Peyer's patch (tissue), 4 donors: ENCODE results near the gene ZNF285. TPM values are rescaled to one million over a fixed set of nuclear protein-coding genes. Genes with fewer than 3 reads are reported as not detected.
A peak's percentile ranks its signal among the peaks of the same experiment; 100 is the strongest.
"Not testable (repeated sequence)": the region's sequence is repeated elsewhere in the genome, so short reads cannot be mapped to it uniquely, and the experiment has no call there.

Experiments used
- DNase-seq, 3 donors: peaks; one replicate each; pipeline ENCODE4 v3.0.0-alpha.2; 2017 to 2019
- H3K27ac ChIP-seq, 4 donors: fragments of 200-600 bp; sonication (generic); one replicate each; pipeline ENCODE4 v1.5.1; 2016 to 2019
- H3K27me3 ChIP-seq, 2 donors: fragments of 200-600 bp; sonication (generic); one replicate each; pipeline ENCODE4 v1.5.1; 2019
- H3K36me3 ChIP-seq, 3 donors: fragments of 200-600 bp; sonication (generic); one replicate each; pipeline ENCODE4 v1.5.1; 2016 to 2019
- H3K4me1 ChIP-seq, 4 donors: fragments of 200-600 bp; sonication (generic); one replicate each; pipeline ENCODE4 v1.5.1; 2016 to 2019
- H3K4me3 ChIP-seq, 4 donors: fragments of 200-600 bp; sonication (generic); 1 replicate in 3 of 4; 2 replicates in 1 of 4; pipeline ENCODE4 v1.5.1; 2016 to 2019; ENCODE audit warnings: mild to moderate bottlenecking in 1 of 4
- H3K9me3 ChIP-seq, 4 donors: fragments of 200-600 bp; sonication (generic); one replicate each; pipeline ENCODE4 v1.5.1; 2016 to 2019; ENCODE audit warnings: mild to moderate bottlenecking in 1 of 4
- CTCF ChIP-seq, 6 experiments: fragments of 450-650 bp in 4 of 6; fragments of 200-600 bp in 2 of 6; sonication (generic) in 1 of 6; IDR thresholded peaks; one replicate each; pipeline ENCODE4 v1.5.1; 2017 to 2019; ENCODE audit warnings: antibody characterized with exemption in 6 of 6, mild to moderate bottlenecking in 3 of 6, moderate library complexity in 1 of 6
- POLR2A ChIP-seq, 2 donors: fragments of 450-650 bp; IDR thresholded peaks; one replicate each; pipeline ENCODE4 v1.5.1; 2017; ENCODE audit warnings: antibody characterized with exemption in 2 of 2, mild to moderate bottlenecking in 2 of 2, moderate library complexity in 2 of 2
- total RNA-seq, 4 donors: library from RNA; depleted of rRNA; stranded (reverse); fragments of >200 nt; gene quantifications; one replicate each; pipeline ENCODE4 v1.1.0, GENCODE V29; 2016

The ZNF285 gene
- 1 to 10 TPM in 1 of 4 donors, under 1 TPM in 2, not detected in 1; 0.18 to 5.6 (median 0.47) TPM for total RNA-seq

GRCh38 chr19:44401139-44402115 lies at the start of gene ZNF285:
ZNF285 (minus strand) TSS chr19:44401608; CDS start chr19:44397213, 4,395 bp downstream.
- Histone ChIP-seq H3K36me3 (no peaks in the 10 kb centered on the region), H3K4me1 (no peaks in the 10 kb centered on the region), H3K4me3 (peak within 1 kb of the TSS; percentile 34 to 60 (median 48)), H3K27ac (no peak within 1 kb of the TSS), H3K27me3 (no peaks in the 10 kb centered on the region), H3K9me3 (peaks cover 0 to 11% (median 0%) of the 10 kb centered on the region in 4 donors)
- no peak for TF ChIP-seq POLR2A (IDR thresholded peaks at IDR 0.05)
- no peak for TF ChIP-seq CTCF (IDR thresholded peaks at IDR 0.05)
- DNase-seq = peak; percentile 65 to 91 (median 86)

GRCh38 chr19:44447916-44448674 lies 46.7 kb upstream of the ZNF285 start, which contains the start of gene ZNF229:
ZNF229 (minus strand) TSS chr19:44448472; CDS start chr19:44442847, 5,625 bp downstream.
- no peaks in the 10 kb centered on the region for H3K4me1 ChIP-seq
- H3K27ac ChIP-seq = no peak within 1 kb of the TSS
- peak within 1 kb of the TSS; percentile 26 to 55 (median 41) for H3K4me3 ChIP-seq
- peaks cover 0 to 5% (median 0%) of the 10 kb centered on the region in 3 donors for H3K36me3 ChIP-seq
- no peak for TF ChIP-seq CTCF (IDR thresholded peaks at IDR 0.05)
- TF ChIP-seq POLR2A (IDR thresholded peaks at IDR 0.05) = no peak
- no peaks in the 10 kb centered on the region for H3K27me3 ChIP-seq
- H3K9me3 ChIP-seq = peaks cover 0 to 37% (median 13%) of the 10 kb centered on the region in 4 donors
- peak; percentile 75 to 88 (median 84) for DNase-seq

- H3K4me1 ChIP-seq = no peaks in the 10 kb centered on the region
- no peak overlapping the region for H3K27ac ChIP-seq
- no peak overlapping the region for H3K4me3 ChIP-seq
- no peak for DNase-seq
- no peaks in the 10 kb centered on the region for H3K27me3 ChIP-seq
- peaks cover 0 to 40% (median 0%) of the 10 kb centered on the region in 4 donors for H3K9me3 ChIP-seq
- H3K36me3 ChIP-seq = no peaks in the 10 kb centered on the region
- no peak for TF ChIP-seq POLR2A (IDR thresholded peaks at IDR 0.05)
- TF ChIP-seq CTCF (IDR thresholded peaks at IDR 0.05) = no peak
These were observed 37.0 kb upstream of the ZNF285 start for GRCh38 chr19:44438441-44438840.

- Histone ChIP-seq H3K9me3 (peaks cover 0 to 62% (median 6%) of the 10 kb centered on the region in 4 donors), H3K4me3 (no peak overlapping the region), H3K27ac (no peak overlapping the region), H3K4me1 (no peaks in the 10 kb centered on the region), H3K27me3 (no peaks in the 10 kb centered on the region), H3K36me3 (peaks cover 0 to 8% (median 0%) of the 10 kb centered on the region in 3 donors)
- no peak for TF ChIP-seq CTCF (IDR thresholded peaks at IDR 0.05)
- no peak for TF ChIP-seq POLR2A (IDR thresholded peaks at IDR 0.05)
- DNase-seq = no peak
These were observed 34.0 kb upstream of the ZNF285 start for GRCh38 chr19:44435441-44435840.

- Histone ChIP-seq H3K27me3 (no peaks in the 10 kb centered on the region), H3K27ac (no peak overlapping the region), H3K9me3 (peaks cover 0 to 81% (median 6%) of the 10 kb centered on the region in 4 donors), H3K4me3 (no peak overlapping the region), H3K4me1 (no peaks in the 10 kb centered on the region), H3K36me3 (peaks cover 0 to 18% (median 0%) of the 10 kb centered on the region in 3 donors)
- TF ChIP-seq CTCF (IDR thresholded peaks at IDR 0.05) = no peak
- TF ChIP-seq POLR2A (IDR thresholded peaks at IDR 0.05) = no peak
- DNase-seq = no peak
These were observed 29.5 kb upstream of the ZNF285 start for GRCh38 chr19:44430956-44431355.

GRCh38 chr19:44415553-44415952 lies 14.1 kb upstream of the ZNF285 start:
- H3K36me3 ChIP-seq = not testable (repeated sequence)

GRCh38 chr19:44389268-44389667 lies 12.1 kb downstream of the ZNF285 start:
- DNase-seq, H3K4me3 ChIP-seq, H3K9me3 ChIP-seq, H3K27me3 ChIP-seq, H3K4me1 ChIP-seq, H3K27ac ChIP-seq, H3K36me3 ChIP-seq: not testable (repeated sequence)

More at GRCh38 chr19:44415553-44415952, 14.1 kb upstream of the ZNF285 start:
- not testable (repeated sequence) for DNase-seq, H3K4me3 ChIP-seq, H3K27ac ChIP-seq, H3K9me3 ChIP-seq, H3K4me1 ChIP-seq, H3K27me3 ChIP-seq
